ENCODE measurements around the gene DEFB123.

- TF ChIP-seq CTCF (IDR thresholded peaks at IDR 0.05): no peak
- no peak for TF ChIP-seq POLR2A (IDR thresholded peaks at IDR 0.05)
These were observed 9.3 kb downstream of the DEFB123 start for GRCh38 chr20:31449511-31450414.
